NCI-H1048 (cell line): ENCODE results near the gene IZUMO4.

Experiments used
- DNase-seq: peaks from one replicate; lab custom pipeline; 2025; lab: John Stamatoyannopoulos, UW

The IZUMO4 gene

GRCh38 chr19:2148482-2149135 is 51.9 kb downstream of the IZUMO4 start:
- DNase-seq = no peak
